ENCODE data around the gene KRTAP10-10. TPM values are rescaled to one million over a fixed set of nuclear protein-coding genes. Genes with fewer than 3 reads are reported as not detected.
"Not testable (repeated sequence)": the region's sequence is repeated elsewhere in the genome, so short reads cannot be mapped to it uniquely, and the experiment has no call there.

Gene KRTAP10-10
- not detected for total RNA-seq

GRCh38 chr21:44637018-44637850 is at the start of gene KRTAP10-10:
Gene KRTAP10-10, plus strand, starts transcription at chr21:44637356. Its CDS starts 62 bp downstream, at chr21:44637418.
- Histone ChIP-seq H3K4me3 (no peak within 1 kb of the TSS), H3K27ac (no peak within 1 kb of the TSS), H3K27me3 (no peaks in the 10 kb centered on the region), H3K36me3 (no peaks in the 10 kb centered on the region), H3K4me1 (no peaks in the 10 kb centered on the region), H3K9me3 (peaks cover 0 to 23% (median 1%) of the 10 kb centered on the region in 4 donors)
- WGBS, 2 donors: 36 to 40% methylated on average over 20 to 21 of the region's 21 CpGs
- no peak for TF ChIP-seq EP300 (IDR thresholded peaks at IDR 0.05)
- TF ChIP-seq CTCF (IDR thresholded peaks at IDR 0.05): no peak
- no peak for DNase-seq (ENCODE audit: low spot score in 2 of 2)

GRCh38 chr21:44589094-44589493 is 48.1 kb upstream of the KRTAP10-10 start:
- Histone ChIP-seq H3K27ac (no peak overlapping the region), H3K27me3 (peaks cover 0 to 21% of the 10 kb centered on the region in 2 donors), H3K9me3 (peaks cover 0 to 22% (median 0%) of the 10 kb centered on the region in 4 donors), H3K4me1 (no peaks in the 10 kb centered on the region), H3K4me3 (no peak overlapping the region), H3K36me3 (no peaks in the 10 kb centered on the region)
- no peak for DNase-seq (ENCODE audit: low spot score in 2 of 2)
- 88 to 95% methylated on average over 2 of the region's 2 CpGs for WGBS, 2 donors
- TF ChIP-seq POLR2A (IDR thresholded peaks at IDR 0.05) (no peak), CTCF (IDR thresholded peaks at IDR 0.05) (no peak), EP300 (IDR thresholded peaks at IDR 0.05) (no peak)

- 79 to 87% methylated on average over 14 to 24 of the region's 24 CpGs for WGBS, 2 donors
- Histone ChIP-seq H3K27me3 (peaks cover 0 to 21% of the 10 kb centered on the region in 2 donors), H3K4me1 (no peaks in the 10 kb centered on the region), H3K4me3 (no peak overlapping the region), H3K27ac (no peak overlapping the region), H3K9me3 (peaks cover 0 to 22% (median 0%) of the 10 kb centered on the region in 4 donors), H3K36me3 (no peaks in the 10 kb centered on the region)
- TF ChIP-seq CTCF (IDR thresholded peaks at IDR 0.05) (no peak), POLR2A (IDR thresholded peaks at IDR 0.05) (no peak)
- no peak for DNase-seq (ENCODE audit: low spot score in 2 of 2)
Observed at GRCh38 chr21:44589586-44590305, 47.4 kb upstream of the KRTAP10-10 start.

- Histone ChIP-seq H3K4me3 (no peak overlapping the region), H3K4me1 (no peaks in the 10 kb centered on the region), H3K27ac (no peak overlapping the region), H3K36me3 (no peaks in the 10 kb centered on the region), H3K27me3 (peaks cover 0 to 17% of the 10 kb centered on the region in 2 donors), H3K9me3 (peaks cover 0 to 22% (median 0%) of the 10 kb centered on the region in 4 donors)
- 71 to 86% methylated on average over 9 to 10 of the region's 10 CpGs for WGBS, 2 donors
- no peak for DNase-seq (ENCODE audit: low spot score in 2 of 2)
- TF ChIP-seq POLR2A (IDR thresholded peaks at IDR 0.05) (no peak), CTCF (IDR thresholded peaks at IDR 0.05) (no peak), EP300 (IDR thresholded peaks at IDR 0.05) (no peak)
Observed at GRCh38 chr21:44590311-44590721, 46.8 kb upstream of the KRTAP10-10 start.

GRCh38 chr21:44590897-44591800 is 46.0 kb upstream of the KRTAP10-10 start:
- not testable (repeated sequence) for H3K4me1 ChIP-seq; DNase-seq (ENCODE audit: low spot score in 2 of 2); H3K4me3 ChIP-seq; H3K27ac ChIP-seq; H3K36me3 ChIP-seq
- peaks cover 0 to 15% (median 0%) of the 10 kb centered on the region in 4 donors for H3K9me3 ChIP-seq
- H3K27me3 ChIP-seq: peaks cover 0 to 10% of the 10 kb centered on the region in 2 donors
- 64 to 65% methylated on average over 16 to 17 of the region's 19 CpGs for WGBS, 2 donors

GRCh38 chr21:44591801-44592130 is 45.4 kb upstream of the KRTAP10-10 start:
- H3K9me3 ChIP-seq: peaks cover 0 to 10% (median 0%) of the 10 kb centered on the region in 4 donors
- peaks cover 0 to 10% of the 10 kb centered on the region in 2 donors for H3K27me3 ChIP-seq
- not testable (repeated sequence) for H3K4me3 ChIP-seq; H3K4me1 ChIP-seq; H3K27ac ChIP-seq; H3K36me3 ChIP-seq; DNase-seq (ENCODE audit: low spot score in 2 of 2)
- WGBS, 2 donors: 33% methylated on average over 1 of the region's 4 CpGs; no CpG with 5 or more reads in 1 of the 2 donors

Data from tibial nerve (tissue), 4 donors.